Erythroblast (primary cell): Measurements from ENCODE around the gene FGD3.

ENCODE experiments used
- GATA1 ChIP-seq: IDR thresholded peaks from 2 replicates; pipeline ENCODE4 v1.6.1; 2011; ENCODE audit warnings: low read depth, mild to moderate bottlenecking, control low read depth, low read length, moderate library complexity
- POLR2A ChIP-seq: IDR thresholded peaks from 2 replicates; pipeline ENCODE4 v1.6.1; 2011; ENCODE audit warnings: mild to moderate bottlenecking, low read length

- TF ChIP-seq POLR2A (no peak), GATA1 (no peak)
These were observed 88.6 kb downstream of the FGD3 start for GRCh38 chr9:93035821-93036351.
